Ectodermal cell (in vitro differentiated cells): ENCODE measurements around the gene TNF.
A peak's percentile ranks its signal among the peaks of the same experiment; 100 is the strongest.

Experiments
- H3K27ac ChIP-seq: 2 replicates; pipeline ENCODE4 v1.7.0; 2013; ENCODE audit warnings: mild to moderate bottlenecking, low read depth, low read length; ENCODE audit not compliant: insufficient read depth, poor library complexity, severe bottlenecking
- H3K27me3 ChIP-seq: 2 replicates; pipeline ENCODE4 v1.7.0; 2013; ENCODE audit warnings: mild to moderate bottlenecking, low read length; ENCODE audit not compliant: insufficient read depth, control insufficient read depth, poor library complexity, severe bottlenecking
- H3K36me3 ChIP-seq: one replicate; pipeline ENCODE4 v1.7.0; 2013; ENCODE audit warnings: low read length; ENCODE audit not compliant: control insufficient read depth, insufficient read depth
- H3K4me1 ChIP-seq: one replicate; pipeline ENCODE4 v1.7.0; 2013; ENCODE audit warnings: low read length; ENCODE audit not compliant: control insufficient read depth, insufficient read depth
- H3K4me3 ChIP-seq: 2 replicates; pipeline ENCODE4 v1.7.0; 2013; ENCODE audit warnings: low read depth, low read length, control low read depth; ENCODE audit not compliant: insufficient read depth
- H3K9me3 ChIP-seq: 2 replicates; pipeline ENCODE4 v1.7.0; 2013; ENCODE audit warnings: mild to moderate bottlenecking, low read length, moderate library complexity; ENCODE audit not compliant: control insufficient read depth
- WGBS, 2 experiments: methylation state at CpG; one replicate each; pipeline ENCODE4 v1.1.7; 2013; ENCODE audit warnings: missing lambda C conversion rate in 2 of 2; 5-methylcytosine and 5-hydroxymethylcytosine counted together

TNF gene

GRCh38 chr6:31532644-31533454, 42.5 kb upstream of the TNF start:
- Histone ChIP-seq H3K4me1 (no peaks in the 10 kb centered on the region), H3K36me3 (peaks cover 56% of the 10 kb centered on the region), H3K27me3 (no peaks in the 10 kb centered on the region), H3K4me3 (no peak overlapping the region), H3K9me3 (no peaks in the 10 kb centered on the region), H3K27ac (no peak overlapping the region)
- 94 to 96% methylated on average over 5 to 8 of the region's 9 CpGs for WGBS, 2 experiments

GRCh38 chr6:31533455-31533841, 41.9 kb upstream of the TNF start:
- peaks cover 58% of the 10 kb centered on the region for H3K36me3 ChIP-seq
- no peaks in the 10 kb centered on the region for H3K27me3 ChIP-seq
- 100% methylated on average over 1 of the region's 1 CpG for WGBS, 2 experiments
- H3K27ac ChIP-seq: no peak overlapping the region
- no peaks in the 10 kb centered on the region for H3K4me1 ChIP-seq
- no peak overlapping the region for H3K4me3 ChIP-seq
- no peaks in the 10 kb centered on the region for H3K9me3 ChIP-seq

- H3K4me1 ChIP-seq: peaks cover 4% of the 10 kb centered on the region
- H3K9me3 ChIP-seq: no peaks in the 10 kb centered on the region
- 92 to 96% methylated on average over 6 of the region's 6 CpGs for whole genome bisulfite sequencing, 2 experiments
- H3K36me3 ChIP-seq: peaks cover 64% of the 10 kb centered on the region
- no peaks in the 10 kb centered on the region for H3K27me3 ChIP-seq
- no peak overlapping the region for H3K4me3 ChIP-seq
- H3K27ac ChIP-seq: no peak overlapping the region
These were observed 41.4 kb upstream of the TNF start for GRCh38 chr6:31534011-31534410.

- H3K27ac ChIP-seq: no peak overlapping the region
- H3K4me1 ChIP-seq: peaks cover 6% of the 10 kb centered on the region
- no peaks in the 10 kb centered on the region for H3K9me3 ChIP-seq
- WGBS, 2 experiments: 94% methylated on average over 24 of the region's 24 CpGs
- no peak overlapping the region for H3K4me3 ChIP-seq
- H3K27me3 ChIP-seq: no peaks in the 10 kb centered on the region
- peaks cover 69% of the 10 kb centered on the region for H3K36me3 ChIP-seq
These were observed 40.8 kb upstream of the TNF start for GRCh38 chr6:31534521-31535040.

- Histone ChIP-seq H3K9me3 (no peaks in the 10 kb centered on the region), H3K27ac (no peak overlapping the region), H3K36me3 (peaks cover 67% of the 10 kb centered on the region), H3K4me1 (peaks cover 14% of the 10 kb centered on the region), H3K27me3 (no peaks in the 10 kb centered on the region), H3K4me3 (no peak overlapping the region)
- WGBS, 2 experiments: 81% methylated on average over 2 of the region's 2 CpGs; no CpG with 5 or more reads in 1 of the 2 experiments
These were observed 39.6 kb upstream of the TNF start for GRCh38 chr6:31535538-31536324.

- WGBS, 2 experiments: 91 to 93% methylated on average over 6 of the region's 6 CpGs
- Histone ChIP-seq H3K27ac (no peak overlapping the region), H3K36me3 (peaks cover 50% of the 10 kb centered on the region), H3K9me3 (no peaks in the 10 kb centered on the region), H3K27me3 (no peaks in the 10 kb centered on the region), H3K4me1 (peaks cover 14% of the 10 kb centered on the region), H3K4me3 (peak overlapping the region; percentile 97)
These were observed 36.5 kb upstream of the TNF start for GRCh38 chr6:31538805-31539400.

- H3K27ac ChIP-seq: no peak overlapping the region
These were observed 34.7 kb upstream of the TNF start for GRCh38 chr6:31540640-31541039.

GRCh38 chr6:31541059-31541657, 34.2 kb upstream of the TNF start:
- H3K27ac ChIP-seq: peak overlapping the region; percentile 100

More at GRCh38 chr6:31540640-31541039, 34.7 kb upstream of the TNF start:
- Histone ChIP-seq H3K27me3 (no peaks in the 10 kb centered on the region), H3K36me3 (peaks cover 33% of the 10 kb centered on the region), H3K9me3 (no peaks in the 10 kb centered on the region), H3K4me3 (peak overlapping the region; percentile 97), H3K4me1 (peaks cover 14% of the 10 kb centered on the region)
- WGBS, 2 experiments: 19 to 20% methylated on average over 3 of the region's 4 CpGs

GRCh38 chr6:31541658-31542521, 33.5 kb upstream of the TNF start, which contains the start of gene DDX39B:
Gene DDX39B (minus strand): TSS chr6:31542003. CDS start chr6:31540532, 1,471 bp downstream.
- WGBS, 2 experiments: 0% methylated on average over 43 of the region's 43 CpGs
- Histone ChIP-seq H3K36me3 (peaks cover 22% of the 10 kb centered on the region), H3K4me1 (peaks cover 19% of the 10 kb centered on the region), H3K27me3 (no peaks in the 10 kb centered on the region), H3K27ac (peak within 1 kb of the TSS; percentile 100), H3K4me3 (peak within 1 kb of the TSS; percentile 97), H3K9me3 (no peaks in the 10 kb centered on the region)

More at GRCh38 chr6:31541059-31541657, 34.2 kb upstream of the TNF start:
- Histone ChIP-seq H3K36me3 (peaks cover 28% of the 10 kb centered on the region), H3K4me1 (peaks cover 19% of the 10 kb centered on the region), H3K27me3 (no peaks in the 10 kb centered on the region), H3K4me3 (peak overlapping the region; percentile 97), H3K9me3 (no peaks in the 10 kb centered on the region)
- 0 to 1% methylated on average over 21 of the region's 21 CpGs for WGBS, 2 experiments
